ENCODE data around the gene FANCL.

- TF ChIP-seq POLR2A (IDR thresholded peaks at IDR 0.05; ENCODE audit: low read length) (no peak), GATA1 (IDR thresholded peaks at IDR 0.05; ENCODE audit: low read depth, low read length) (no peak)
Measured at GRCh38 chr2:58235984-58236383, 5.1 kb downstream of the FANCL start.
